ENCODE data around the gene ACE2. TPM values are rescaled to one million over a fixed set of nuclear protein-coding genes. Genes with fewer than 3 reads are reported as not detected.

The ACE2 gene
- total and polyA plus RNA-seq, 2 of the 8 experiments (the other 6 are each of a cell fraction or from before 2014, with no cell fraction given): 0.06 TPM; not detected in 1

DNA sequence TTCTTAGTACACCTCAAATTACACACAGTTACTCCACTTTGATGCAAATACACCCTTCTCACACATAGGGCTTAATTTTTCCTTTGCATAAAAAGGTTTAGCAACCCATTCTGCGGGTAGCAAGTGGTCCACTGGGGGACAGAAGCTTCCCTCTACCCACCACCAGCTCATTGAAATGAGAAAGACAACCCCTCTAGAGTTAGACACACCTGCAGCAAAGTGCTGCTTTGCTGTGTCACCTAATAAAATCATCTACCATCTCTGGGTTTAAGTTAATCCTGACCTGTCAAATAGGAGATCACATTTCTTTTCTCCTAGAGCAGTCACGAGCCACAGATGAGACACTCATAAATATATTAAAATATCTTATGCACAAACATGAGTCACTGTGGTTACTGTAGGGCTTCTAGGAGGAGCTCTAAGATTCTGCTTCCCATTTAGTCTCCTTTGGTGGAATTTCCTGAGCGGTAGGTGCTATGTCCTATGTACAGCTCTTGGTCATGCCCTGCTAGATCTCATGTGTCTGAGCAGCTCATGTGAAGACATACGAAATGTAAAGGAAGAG, 88.3 kb downstream of the ACE2 start:
- Histone ChIP-seq H3K56ac (replicated peaks; ENCODE audit: insufficient read length, low read depth, low read length) (no peak overlapping the region), H2BK5ac (ENCODE audit: low read depth, low read length) (no peak overlapping the region), H3K9me3 (ENCODE audit: insufficient read depth in 2 of 2, low read depth in 1 of 2, low read length in 1 of 2) (no peaks in the 10 kb centered on the region), H2BK20ac (ENCODE audit: low read length) (no peak overlapping the region), H2BK120ac (replicated peaks; ENCODE audit: low read depth, low read length) (no peak overlapping the region), H4K91ac (replicated peaks; ENCODE audit: insufficient read length, low read length) (no peak overlapping the region), H2BK12ac (ENCODE audit: low read depth, low read length) (no peak overlapping the region), H3K4me3 (ENCODE audit: extremely low read depth in 1 of 4, insufficient read depth in 2 of 4, low read depth in 3 of 4, low read length in 4 of 4) (no peak overlapping the region), H3K23me2 (ENCODE audit: low read depth, low read length) (no peaks in the 10 kb centered on the region), H2BK15ac (ENCODE audit: low read length) (no peak overlapping the region), H3K4me1 (replicated peaks in 1 of 4; ENCODE audit: control insufficient read depth in 3 of 4, insufficient read depth in 4 of 4, low read length in 3 of 4) (no peaks in the 10 kb centered on the region), H3K27ac (ENCODE audit: low read depth, low read length) (no peak overlapping the region), H3K4me2 (ENCODE audit: insufficient read depth in 1 of 2, low read depth in 2 of 2, low read length in 2 of 2) (no peak overlapping the region), H3K9ac (replicated peaks in 1 of 4; ENCODE audit: extremely low read depth in 1 of 4, low read depth in 3 of 4, low read length in 3 of 4) (no peak overlapping the region), H4K5ac (ENCODE audit: insufficient read length, low read depth, low read length) (no peak overlapping the region), H3K79me1 (ENCODE audit: low read depth, low read length) (no peaks in the 10 kb centered on the region), H3K36me3 (ENCODE audit: control insufficient read depth in 2 of 4, insufficient read depth in 4 of 4, low read length in 3 of 4) (no peaks in the 10 kb centered on the region), H3K23ac (ENCODE audit: insufficient read length) (no peak overlapping the region), H4K8ac (ENCODE audit: extremely low read depth, insufficient read depth, low read length) (no peak overlapping the region), H4K20me1 (replicated peaks in 1 of 2; ENCODE audit: control insufficient read depth in 1 of 2, insufficient read depth in 2 of 2, low read length in 2 of 2) (no peaks in the 10 kb centered on the region), H3K14ac (ENCODE audit: insufficient read length) (no peak overlapping the region), H3K79me2 (ENCODE audit: control insufficient read depth in 1 of 2, insufficient read depth in 2 of 2, low read length in 2 of 2) (no peaks in the 10 kb centered on the region), H3K27me3 (replicated peaks in 1 of 4; ENCODE audit: control insufficient read depth in 3 of 4, extremely low read depth in 1 of 4, insufficient read depth in 3 of 4, low read length in 3 of 4) (no peaks in the 10 kb centered on the region), H3K18ac (ENCODE audit: extremely low read depth, low read length) (no peak overlapping the region), H2AFZ (ENCODE audit: low read length) (no peak overlapping the region), H3K4ac (replicated peaks; ENCODE audit: insufficient read length, low read depth, low read length) (no peak overlapping the region), H2AK5ac (ENCODE audit: low read depth, low read length) (no peak overlapping the region)
- ChIA-PET CTCF (ENCODE audit: partially characterized antibody) (interaction anchor here (1.5 kb wide), 1 partner anchor 12 kb away, joined by 4 read pairs; the partner anchor contains the start of gene BMX), POLR2A (ENCODE audit: partially characterized antibody) (no interaction called here)
- FAIRE-seq (no peak), DNase-seq (ENCODE audit: low read depth in 1 of 2, low spot score in 2 of 2) (no peak)
- WGBS, 2 experiments (ENCODE audit: extremely low coverage in 1 of 2, insufficient coverage in 1 of 2, insufficient read length in 1 of 2, insufficient replicate concordance in 2 of 2, low coverage in 1 of 2, low lambda C conversion rate in 2 of 2, missing lambda C conversion rate in 1 of 2): 94% methylated on average over 3 of the region's 4 CpGs; no CpG with 5 or more reads in 1 of the 2 experiments
- TF ChIP-seq ZNF274 (IDR thresholded peaks at IDR 0.05; ENCODE audit: borderline replicate concordance, extremely low read depth, low read length) (no peak), CHD1 (IDR thresholded peaks at IDR 0.05; ENCODE audit: low read depth, low read length) (no peak), GTF2F1 (IDR thresholded peaks at IDR 0.05; ENCODE audit: borderline replicate concordance, low read depth, low read length) (no peak), CBX8 (IDR thresholded peaks at IDR 0.05; ENCODE audit: borderline replicate concordance, low read depth, low read length) (no peak), JUND (IDR thresholded peaks at IDR 0.05; ENCODE audit: low read length) (no peak), HDAC6 (IDR thresholded peaks at IDR 0.05; ENCODE audit: low read depth, low read length) (no peak), KDM1A (IDR thresholded peaks at IDR 0.05; ENCODE audit: borderline replicate concordance, low read length) (no peak), BRCA1 (IDR thresholded peaks at IDR 0.05; ENCODE audit: low read depth, low read length) (no peak), RFX5 (IDR thresholded peaks at IDR 0.05; ENCODE audit: borderline replicate concordance, low read depth, low read length) (no peak), EZH2 (IDR thresholded peaks at IDR 0.05; ENCODE audit: low read depth, low read length, severe bottlenecking) (no peak)
- TF ChIP-seq, protein P1, sequence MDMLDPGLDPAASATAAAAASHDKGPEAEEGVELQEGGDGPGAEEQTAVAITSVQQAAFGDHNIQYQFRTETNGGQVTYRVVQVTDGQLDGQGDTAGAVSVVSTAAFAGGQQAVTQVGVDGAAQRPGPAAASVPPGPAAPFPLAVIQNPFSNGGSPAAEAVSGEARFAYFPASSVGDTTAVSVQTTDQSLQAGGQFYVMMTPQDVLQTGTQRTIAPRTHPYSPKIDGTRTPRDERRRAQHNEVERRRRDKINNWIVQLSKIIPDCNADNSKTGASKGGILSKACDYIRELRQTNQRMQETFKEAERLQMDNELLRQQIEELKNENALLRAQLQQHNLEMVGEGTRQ (IDR thresholded peaks at IDR 0.05; ENCODE audit: low read length): no peak
